ENCODE results near the gene ZNF618. TPM values are rescaled to one million over a fixed set of nuclear protein-coding genes. Genes with fewer than 3 reads are reported as not detected.

Gene ZNF618
- total and polyA plus RNA-seq, 4 donors, result 4.9 to 17.3 (median 11.4) TPM

DNA sequence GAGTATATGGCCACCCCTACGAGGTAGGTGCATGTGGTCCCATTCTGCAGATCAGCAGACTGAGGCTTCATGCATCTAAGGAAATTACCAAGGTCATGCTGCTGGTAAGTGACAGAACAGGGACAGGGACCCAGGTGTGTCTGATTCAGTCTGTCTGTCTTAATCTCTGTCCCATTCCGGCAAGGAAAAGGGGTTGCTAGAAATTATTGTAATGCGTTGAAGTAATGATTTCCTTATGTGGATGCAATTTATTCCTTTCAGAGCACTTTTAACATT lies 125.2 kb downstream of the ZNF618 start:
- H3K4me3 ChIP-seq (ENCODE audit: low read length in 2 of 2), result no peak overlapping the region
- WGBS, 2 donors, result 64 to 65% methylated on average over 3 of the region's 3 CpGs
- H3K9me3 ChIP-seq (ENCODE audit: control insufficient read depth, low read length), result no peaks in the 10 kb centered on the region
- H3K4me1 ChIP-seq (ENCODE audit: control insufficient read depth in 1 of 2, insufficient read depth in 2 of 2, low read length in 2 of 2), result no peaks in the 10 kb centered on the region
- no peaks in the 10 kb centered on the region for H3K36me3 ChIP-seq (ENCODE audit: control insufficient read depth in 1 of 2, insufficient read depth in 2 of 2, low read length in 1 of 2)
- intact Hi-C loops (cut with DNase I), result no loop called here
- ATAC-seq (ENCODE audit: low FRiP score), result no peak
- no peak overlapping the region for H3K27ac ChIP-seq (ENCODE audit: low read depth in 1 of 2, low read length in 2 of 2)
- no peaks in the 10 kb centered on the region for H3K27me3 ChIP-seq (ENCODE audit: control insufficient read depth in 1 of 2, insufficient read depth in 2 of 2, low read length in 1 of 2)
- DNase-seq, result no peak

DNA sequence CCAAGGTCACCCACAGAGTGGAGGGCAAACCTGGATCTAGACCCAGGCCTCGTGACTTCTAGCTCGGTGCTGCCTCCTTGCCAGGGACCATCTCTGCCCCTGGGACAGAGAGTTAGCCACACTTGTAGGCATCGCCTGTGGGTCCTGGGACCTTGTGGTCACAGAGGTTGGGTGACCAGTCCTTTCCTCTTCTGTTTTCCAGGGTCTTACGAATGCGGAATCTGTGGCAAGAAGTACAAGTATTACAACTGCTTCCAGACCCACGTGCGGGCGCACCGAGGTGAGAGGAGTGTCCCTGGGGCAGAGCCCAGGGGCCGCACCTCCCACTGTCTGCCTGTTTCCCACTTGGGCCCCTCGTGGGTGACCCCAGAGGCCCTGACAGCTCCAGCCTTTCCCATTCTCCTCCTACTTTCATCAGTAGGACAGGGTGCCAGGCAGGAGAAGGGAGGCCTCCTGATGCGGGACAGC lies 125.7 kb downstream of the ZNF618 start:
- Histone ChIP-seq H3K4me1 (ENCODE audit: control insufficient read depth in 1 of 2, insufficient read depth in 2 of 2, low read length in 2 of 2) (no peaks in the 10 kb centered on the region), H3K36me3 (ENCODE audit: control insufficient read depth in 1 of 2, insufficient read depth in 2 of 2, low read length in 1 of 2) (no peaks in the 10 kb centered on the region), H3K9me3 (ENCODE audit: control insufficient read depth, low read length) (no peaks in the 10 kb centered on the region), H3K4me3 (ENCODE audit: low read length in 2 of 2) (no peak overlapping the region), H3K27ac (ENCODE audit: low read depth in 1 of 2, low read length in 2 of 2) (peak overlapping the region in 1 of 2 donors; percentile 7), H3K27me3 (ENCODE audit: control insufficient read depth in 1 of 2, insufficient read depth in 2 of 2, low read length in 1 of 2) (no peaks in the 10 kb centered on the region)
- intact Hi-C loops (cut with DNase I), result no loop called here
- DNase-seq (peak in 1 of 2 donors; percentile 65), ATAC-seq (ENCODE audit: low FRiP score) (no peak)
- 87 to 89% methylated on average over 12 of the region's 12 CpGs for WGBS, 2 donors

GRCh38 chr9:114002271-114002985 lies 126.3 kb downstream of the ZNF618 start:
- H3K36me3 ChIP-seq (ENCODE audit: control insufficient read depth in 1 of 2, insufficient read depth in 2 of 2, low read length in 1 of 2), result no peaks in the 10 kb centered on the region
- H3K27ac ChIP-seq (ENCODE audit: low read depth in 1 of 2, low read length in 2 of 2), result peak overlapping the region in 1 of 2 donors; percentile 91
- DNase-seq (peak in 1 of 2 donors; percentile 65), ATAC-seq (ENCODE audit: low FRiP score) (no peak)
- intact Hi-C loops (cut with DNase I), result no loop called here
- H3K27me3 ChIP-seq (ENCODE audit: control insufficient read depth in 1 of 2, insufficient read depth in 2 of 2, low read length in 1 of 2), result no peaks in the 10 kb centered on the region
- H3K4me3 ChIP-seq (ENCODE audit: low read length in 2 of 2), result no peak overlapping the region
- H3K9me3 ChIP-seq (ENCODE audit: control insufficient read depth, low read length), result no peaks in the 10 kb centered on the region
- 90 to 94% methylated on average over 14 of the region's 14 CpGs for WGBS, 2 donors
- H3K4me1 ChIP-seq (ENCODE audit: control insufficient read depth in 1 of 2, insufficient read depth in 2 of 2, low read length in 2 of 2), result no peaks in the 10 kb centered on the region

DNA sequence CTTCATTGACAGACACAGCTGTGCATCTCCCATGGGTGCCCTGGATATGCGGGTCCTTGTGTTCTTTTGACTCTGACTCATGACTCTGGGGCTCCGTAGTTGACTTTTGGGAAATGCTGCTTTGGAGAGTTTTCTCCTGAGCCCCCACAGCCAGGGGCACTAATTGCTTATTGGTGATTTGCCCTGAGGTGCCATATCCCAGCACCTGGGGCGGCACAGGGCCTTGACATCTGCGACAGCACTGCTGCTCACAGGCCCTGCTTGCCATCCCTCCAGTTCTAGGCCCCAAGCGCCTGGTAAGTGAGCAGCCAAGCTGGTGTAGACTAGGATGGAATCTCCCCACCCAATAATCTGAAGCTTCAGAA lies 126.9 kb downstream of the ZNF618 start:
- DNase-seq (peak in 1 of 2 donors; percentile 51), ATAC-seq (ENCODE audit: low FRiP score) (no peak)
- Histone ChIP-seq H3K9me3 (ENCODE audit: control insufficient read depth, low read length) (no peaks in the 10 kb centered on the region), H3K27ac (ENCODE audit: low read depth in 1 of 2, low read length in 2 of 2) (peak overlapping the region in 1 of 2 donors; percentile 91), H3K27me3 (ENCODE audit: control insufficient read depth in 1 of 2, insufficient read depth in 2 of 2, low read length in 1 of 2) (no peaks in the 10 kb centered on the region), H3K4me3 (ENCODE audit: low read length in 2 of 2) (no peak overlapping the region), H3K4me1 (ENCODE audit: control insufficient read depth in 1 of 2, insufficient read depth in 2 of 2, low read length in 2 of 2) (no peaks in the 10 kb centered on the region), H3K36me3 (ENCODE audit: control insufficient read depth in 1 of 2, insufficient read depth in 2 of 2, low read length in 1 of 2) (no peaks in the 10 kb centered on the region)
- intact Hi-C loops (cut with DNase I), result no loop called here
- WGBS, 2 donors, result 95% methylated on average over 5 of the region's 5 CpGs

GRCh38 chr9:114003351-114003750 lies 127.2 kb downstream of the ZNF618 start:
- Histone ChIP-seq H3K9me3 (ENCODE audit: control insufficient read depth, low read length) (no peaks in the 10 kb centered on the region), H3K27ac (ENCODE audit: low read depth in 1 of 2, low read length in 2 of 2) (peak overlapping the region in 1 of 2 donors; percentile 91), H3K4me3 (ENCODE audit: low read length in 2 of 2) (no peak overlapping the region), H3K27me3 (ENCODE audit: control insufficient read depth in 1 of 2, insufficient read depth in 2 of 2, low read length in 1 of 2) (no peaks in the 10 kb centered on the region), H3K4me1 (ENCODE audit: control insufficient read depth in 1 of 2, insufficient read depth in 2 of 2, low read length in 2 of 2) (no peaks in the 10 kb centered on the region), H3K36me3 (ENCODE audit: control insufficient read depth in 1 of 2, insufficient read depth in 2 of 2, low read length in 1 of 2) (no peaks in the 10 kb centered on the region)
- WGBS, 2 donors, result 66 to 68% methylated on average over 7 of the region's 7 CpGs
- DNase-seq, result no peak
- intact Hi-C loops (cut with DNase I), result no loop called here
- ATAC-seq (ENCODE audit: low FRiP score), result no peak

DNA sequence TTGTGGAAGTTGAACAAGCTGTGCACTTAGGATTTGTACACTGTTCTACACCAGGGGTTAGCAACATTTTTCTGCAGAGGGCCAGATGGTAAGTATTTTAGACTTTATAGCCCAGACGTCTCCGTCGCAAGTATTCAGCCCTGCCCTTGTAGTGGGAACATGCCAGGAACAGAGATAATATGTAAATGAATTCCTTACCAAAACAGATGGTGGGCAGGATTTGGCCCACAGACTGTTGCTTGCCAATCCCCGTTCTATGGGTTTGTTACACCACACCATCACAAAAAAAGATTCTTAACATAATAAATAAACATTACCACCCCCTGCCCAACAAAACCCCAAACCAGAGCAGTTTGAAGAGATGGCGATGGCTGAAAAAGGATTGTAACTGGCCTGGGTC lies 127.6 kb downstream of the ZNF618 start:
- H3K4me3 ChIP-seq (ENCODE audit: low read length in 2 of 2), result no peak overlapping the region
- intact Hi-C loops (cut with DNase I), result no loop called here
- DNase-seq (peak in 1 of 2 donors; percentile 45), ATAC-seq (ENCODE audit: low FRiP score) (no peak)
- H3K27ac ChIP-seq (ENCODE audit: low read depth in 1 of 2, low read length in 2 of 2), result peak overlapping the region; percentile 91
- no peaks in the 10 kb centered on the region for H3K27me3 ChIP-seq (ENCODE audit: control insufficient read depth in 1 of 2, insufficient read depth in 2 of 2, low read length in 1 of 2)
- H3K36me3 ChIP-seq (ENCODE audit: control insufficient read depth in 1 of 2, insufficient read depth in 2 of 2, low read length in 1 of 2), result peaks cover 0 to 2% of the 10 kb centered on the region in 2 donors
- no peaks in the 10 kb centered on the region for H3K9me3 ChIP-seq (ENCODE audit: control insufficient read depth, low read length)
- WGBS, 2 donors, result 0 to 5% methylated on average over 5 of the region's 5 CpGs
- no peaks in the 10 kb centered on the region for H3K4me1 ChIP-seq (ENCODE audit: control insufficient read depth in 1 of 2, insufficient read depth in 2 of 2, low read length in 2 of 2)

- WGBS, 2 donors, result 6 to 8% methylated on average over 15 of the region's 15 CpGs
- no peaks in the 10 kb centered on the region for H3K27me3 ChIP-seq (ENCODE audit: control insufficient read depth in 1 of 2, insufficient read depth in 2 of 2, low read length in 1 of 2)
These were observed 128.2 kb downstream of the ZNF618 start for GRCh38 chr9:114004221-114004716.

GRCh38 chr9:114005371-114006154 lies 129.5 kb downstream of the ZNF618 start:
- no peaks in the 10 kb centered on the region for H3K4me1 ChIP-seq (ENCODE audit: control insufficient read depth in 1 of 2, insufficient read depth in 2 of 2, low read length in 2 of 2)
- ATAC-seq (ENCODE audit: low FRiP score), result no peak
- no peak overlapping the region for H3K4me3 ChIP-seq (ENCODE audit: low read length in 2 of 2)
- WGBS, 2 donors, result 87 to 89% methylated on average over 9 of the region's 9 CpGs
- no peaks in the 10 kb centered on the region for H3K27me3 ChIP-seq (ENCODE audit: control insufficient read depth in 1 of 2, insufficient read depth in 2 of 2, low read length in 1 of 2)
- H3K27ac ChIP-seq (ENCODE audit: low read depth in 1 of 2, low read length in 2 of 2), result no peak overlapping the region
- peaks cover 0 to 2% of the 10 kb centered on the region in 2 donors for H3K36me3 ChIP-seq (ENCODE audit: control insufficient read depth in 1 of 2, insufficient read depth in 2 of 2, low read length in 1 of 2)
- intact Hi-C loops (cut with DNase I), result no loop called here
- peak in 1 of 2 donors; percentile 39 for DNase-seq
- H3K9me3 ChIP-seq (ENCODE audit: control insufficient read depth, low read length), result no peaks in the 10 kb centered on the region

More at GRCh38 chr9:114004221-114004716, 128.2 kb downstream of the ZNF618 start:
- H3K27ac ChIP-seq (ENCODE audit: low read depth in 1 of 2, low read length in 2 of 2), result peak overlapping the region; percentile 91
- H3K4me3 ChIP-seq (ENCODE audit: low read length in 2 of 2), result no peak overlapping the region
- H3K9me3 ChIP-seq (ENCODE audit: control insufficient read depth, low read length), result no peaks in the 10 kb centered on the region
- intact Hi-C loops (cut with DNase I), result no loop called here
- no peaks in the 10 kb centered on the region for H3K4me1 ChIP-seq (ENCODE audit: control insufficient read depth in 1 of 2, insufficient read depth in 2 of 2, low read length in 2 of 2)
- ATAC-seq (ENCODE audit: low FRiP score) (peak; percentile 81), DNase-seq (peak; percentile 85 to 88)
- H3K36me3 ChIP-seq (ENCODE audit: control insufficient read depth in 1 of 2, insufficient read depth in 2 of 2, low read length in 1 of 2), result peaks cover 0 to 2% of the 10 kb centered on the region in 2 donors

All from aorta (tissue), 5 donors.